HepG2 (cell line): ENCODE data around the gene PLEKHB2. TPM values are rescaled to one million over a fixed set of nuclear protein-coding genes. Genes with fewer than 3 reads are reported as not detected.

Source experiments
- AKAP8 ChIP-seq: sonication (generic); formaldehyde crosslinking; IDR thresholded peaks from 2 replicates; pipeline ENCODE4 v1.5.1; 2020; ENCODE audit warnings: mild to moderate bottlenecking, missing genetic modification reagents
- BCL3 ChIP-seq: sonication (generic); formaldehyde crosslinking; IDR thresholded peaks from 2 replicates; pipeline ENCODE4 v1.5.1; 2020; ENCODE audit warnings: mild to moderate bottlenecking, missing genetic modification reagents, moderate library complexity
- E2F5 ChIP-seq: sonication (generic); formaldehyde crosslinking; conservative IDR thresholded peaks from 2 replicates; pipeline ENCODE4 v1.4.0; 2020; ENCODE audit warnings: missing genetic modification reagents
- ELF3 ChIP-seq: IDR thresholded peaks from 2 replicates; pipeline ENCODE4 v1.6.1; 2016; ENCODE audit warnings: missing genetic modification reagents, missing compliant biosample characterization
- HCFC1 ChIP-seq: fragments of 150-350 bp; IDR thresholded peaks from 2 replicates; pipeline ENCODE4 v1.6.1; 2014; ENCODE audit warnings: low read depth, low read length
- HMG20B ChIP-seq: conservative IDR thresholded peaks from 2 replicates; pipeline ENCODE4 v1.6.1; 2016; ENCODE audit warnings: missing genetic modification reagents, missing compliant biosample characterization
- KIAA2018 ChIP-seq: sonication (generic); formaldehyde crosslinking; IDR thresholded peaks from 2 replicates; pipeline ENCODE4 v1.5.0; 2020; ENCODE audit warnings: mild to moderate bottlenecking, missing genetic modification reagents, borderline replicate concordance
- MBD4 ChIP-seq: IDR thresholded peaks from 2 replicates; pipeline ENCODE4 v1.6.1; 2012; ENCODE audit warnings: low read length, inconsistent platforms, borderline replicate concordance
- POGZ ChIP-seq: sonication (generic); formaldehyde crosslinking; IDR thresholded peaks from 2 replicates; pipeline ENCODE4 v1.4.0; 2020; ENCODE audit warnings: mild to moderate bottlenecking, missing genetic modification reagents
- ZBTB37 ChIP-seq: sonication (generic); formaldehyde crosslinking; IDR thresholded peaks from 2 replicates; pipeline ENCODE4 v1.4.0; 2020; ENCODE audit warnings: mild to moderate bottlenecking, missing genetic modification reagents
- ZNF224 ChIP-seq: sonication (generic); formaldehyde crosslinking; IDR thresholded peaks from 2 replicates; pipeline ENCODE4 v1.5.0; 2020; ENCODE audit warnings: mild to moderate bottlenecking, missing genetic modification reagents
- ZNF263 ChIP-seq: sonication (generic); formaldehyde crosslinking; IDR thresholded peaks from 2 replicates; pipeline ENCODE4 v1.4.0; 2020; ENCODE audit warnings: missing genetic modification reagents
- ZNF337 ChIP-seq: sonication (generic); formaldehyde crosslinking; IDR thresholded peaks from 2 replicates; pipeline ENCODE4 v1.5.1; 2020; ENCODE audit warnings: missing genetic modification reagents, low read depth, mild to moderate bottlenecking, borderline replicate concordance
- ZNF441 ChIP-seq: sonication (generic); formaldehyde crosslinking; IDR thresholded peaks from 2 replicates; pipeline ENCODE4 v1.7.0; 2021; ENCODE audit warnings: missing genetic modification reagents, borderline replicate concordance
- ZNF652 ChIP-seq: IDR thresholded peaks from 2 replicates; pipeline ENCODE4 v1.6.1; 2016; ENCODE audit warnings: low read depth, borderline replicate concordance
- ZSCAN5A ChIP-seq: sonication (generic); formaldehyde crosslinking; IDR thresholded peaks from 2 replicates; pipeline ENCODE4 v1.8.0; 2022; ENCODE audit warnings: mild to moderate bottlenecking, missing genetic modification reagents, borderline replicate concordance
- polyA plus RNA-seq, 8 experiments: library from polyadenylated mRNA; depleted of rRNA in 3 of 8; stranded (reverse) in 7 of 8; unstranded in 1 of 8; fragments of >200 nt; fragmentation: Illumina TruSeq in 4 of 8; extraction: Trizol in 4 of 8; gene quantifications; 2 replicates each; pipeline versions ENCODE4 v1.2.1 to v1.2.3, GENCODE V29; 2011 to 2016; ENCODE audit warnings: low read depth in 4 of 8, missing spikeins in 1 of 8, mixed read lengths in 1 of 8; ENCODE audit not compliant: insufficient read depth in 1 of 8
- total RNA-seq, 5 experiments: library from RNA; depleted of rRNA; stranded (reverse); fragments of >200 nt; fragmentation: Illumina TruSeq; extraction: Trizol; gene quantifications; 2 replicates each; pipeline ENCODE4 v1.2.3, GENCODE V29; 2016; ENCODE audit warnings: low read depth in 1 of 5

PLEKHB2 gene
- total and polyA plus RNA-seq, 2 of the 13 experiments (the other 11 are each of a cell fraction or from before 2014, with no cell fraction given) = 73.0 to 78.9 TPM

- TF ChIP-seq E2F5 (peak; percentile 59; the same call in 1 of the 2 replicates), HMG20B (no peak), BCL3 (CRISPR knock-in tag) (peak; percentile 93), KIAA2018 (CRISPR knock-in tag) (no peak; the same call in 1 of the 2 replicates), ZSCAN5A (CRISPR knock-in tag) (no peak), ZNF224 (CRISPR knock-in tag) (0 out of 2 replicates have a peak, but pooled peaks have one; percentile 28), ZBTB37 (CRISPR knock-in tag) (no peak), ZNF263 (CRISPR knock-in tag) (0 out of 2 replicates have a peak, but pooled peaks have one; percentile 4), ELF3 (peak; percentile 57), ZNF441 (CRISPR knock-in tag) (peak; percentile 73), POGZ (no peak), HCFC1 (peak; percentile 38; the same call in 1 of the 2 replicates), AKAP8 (CRISPR knock-in tag) (no peak; the same call in none of the 2 replicates), MBD4 (no peak), ZNF337 (CRISPR knock-in tag) (no peak; the same call in 1 of the 2 replicates), ZNF652 (CRISPR knock-in tag) (no peak)
Measured at GRCh38 chr2:131093006-131093695, 12.0 kb upstream of the PLEKHB2 start, which contains the start of gene FAM168B (continued).
